Measurements from ENCODE around the gene GUSB. TPM values are rescaled to one million over a fixed set of nuclear protein-coding genes. Genes with fewer than 3 reads are reported as not detected.
A peak's percentile ranks its signal among the peaks of the same experiment; 100 is the strongest.
"Not testable (repeated sequence)": the region's sequence is repeated elsewhere in the genome, so short reads cannot be mapped to it uniquely, and the experiment has no call there.

GUSB gene
- total RNA-seq, 3 donors from 2014 or later: 55.9 to 82.1 (median 74.3) TPM

DNA sequence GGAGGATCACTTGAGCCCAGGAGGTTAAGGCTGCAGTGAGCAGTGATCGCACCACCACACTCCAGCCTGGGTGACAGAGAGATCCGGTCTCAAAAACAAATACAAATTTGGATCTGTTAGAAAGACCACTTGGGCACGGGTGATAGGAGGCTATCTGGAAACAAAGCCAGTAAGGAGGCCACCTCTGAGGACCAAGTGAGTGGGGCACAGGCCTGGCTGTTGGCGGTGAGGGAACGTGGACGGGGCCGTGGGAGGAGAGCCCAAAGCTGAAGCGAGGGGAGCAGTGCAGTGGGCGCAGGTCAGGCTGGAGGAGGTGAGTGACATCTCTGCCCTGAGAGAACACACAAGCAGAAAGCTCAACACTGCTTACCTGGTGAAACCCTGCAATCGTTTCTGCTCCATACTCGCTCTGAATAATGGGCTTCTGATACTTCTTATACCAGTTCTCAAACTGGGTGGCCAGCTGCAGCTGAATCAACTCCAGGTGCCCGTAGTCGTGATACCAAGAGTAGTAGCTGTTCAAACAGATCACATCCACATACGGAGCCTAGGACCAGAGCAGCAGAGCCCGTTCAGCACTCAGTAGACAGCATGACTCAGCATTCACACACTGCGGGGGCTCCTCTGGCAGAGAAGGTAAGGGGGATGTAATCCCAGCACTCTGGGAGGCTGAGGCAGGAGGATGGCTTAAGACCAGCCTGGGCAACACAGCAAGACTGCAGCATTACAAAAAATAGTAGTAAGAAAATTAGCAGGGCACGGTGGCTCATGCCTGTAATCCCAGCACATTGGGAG, 14.5 kb downstream of the GUSB start:
- Histone ChIP-seq H3K4me1 (ENCODE audit: low read depth) (no peaks in the 10 kb centered on the region), H3K4me3 (no peak overlapping the region), H3K36me3 (ENCODE audit: low read depth) (peaks cover 29% of the 10 kb centered on the region), H3K9me3 (no peaks in the 10 kb centered on the region)
- intact Hi-C loops (cut with DNase I, micrococcal nuclease): no loop called here
- no peak for ATAC-seq
- TF ChIP-seq, protein P1, sequence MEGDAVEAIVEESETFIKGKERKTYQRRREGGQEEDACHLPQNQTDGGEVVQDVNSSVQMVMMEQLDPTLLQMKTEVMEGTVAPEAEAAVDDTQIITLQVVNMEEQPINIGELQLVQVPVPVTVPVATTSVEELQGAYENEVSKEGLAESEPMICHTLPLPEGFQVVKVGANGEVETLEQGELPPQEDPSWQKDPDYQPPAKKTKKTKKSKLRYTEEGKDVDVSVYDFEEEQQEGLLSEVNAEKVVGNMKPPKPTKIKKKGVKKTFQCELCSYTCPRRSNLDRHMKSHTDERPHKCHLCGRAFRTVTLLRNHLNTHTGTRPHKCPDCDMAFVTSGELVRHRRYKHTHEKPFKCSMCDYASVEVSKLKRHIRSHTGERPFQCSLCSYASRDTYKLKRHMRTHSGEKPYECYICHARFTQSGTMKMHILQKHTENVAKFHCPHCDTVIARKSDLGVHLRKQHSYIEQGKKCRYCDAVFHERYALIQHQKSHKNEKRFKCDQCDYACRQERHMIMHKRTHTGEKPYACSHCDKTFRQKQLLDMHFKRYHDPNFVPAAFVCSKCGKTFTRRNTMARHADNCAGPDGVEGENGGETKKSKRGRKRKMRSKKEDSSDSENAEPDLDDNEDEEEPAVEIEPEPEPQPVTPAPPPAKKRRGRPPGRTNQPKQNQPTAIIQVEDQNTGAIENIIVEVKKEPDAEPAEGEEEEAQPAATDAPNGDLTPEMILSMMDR (IDR thresholded peaks at IDR 0.05): no peak
- no peak for DNase-seq

DNA sequence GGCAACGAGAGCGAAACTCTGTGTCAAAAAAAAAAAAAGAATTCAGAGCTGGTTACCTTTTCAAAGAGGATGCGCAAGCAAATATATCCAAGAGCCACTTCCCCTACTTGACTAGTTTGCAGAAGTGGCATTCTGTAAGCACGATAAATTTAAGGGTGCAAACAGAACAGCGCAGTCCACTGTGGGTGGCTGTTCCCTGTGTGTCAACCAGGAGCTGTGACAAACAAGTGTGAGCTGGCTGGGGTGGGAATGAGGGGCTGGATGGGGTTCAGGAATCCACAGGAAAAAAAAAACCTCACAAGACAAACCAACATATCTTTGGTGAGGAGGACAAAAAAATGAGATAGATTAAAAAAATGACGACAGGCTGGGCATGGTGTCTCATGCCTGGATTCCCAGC, 15.9 kb downstream of the GUSB start:
- Histone ChIP-seq H3K4me3 (no peak overlapping the region), H3K36me3 (ENCODE audit: low read depth) (peaks cover 29% of the 10 kb centered on the region), H3K9me3 (no peaks in the 10 kb centered on the region), H3K4me1 (ENCODE audit: low read depth) (no peaks in the 10 kb centered on the region)
- DNase-seq (no peak), ATAC-seq (no peak)
- intact Hi-C loops (cut with DNase I, micrococcal nuclease): no loop called here
- TF ChIP-seq, protein P1 (IDR thresholded peaks at IDR 0.05): no peak

DNA sequence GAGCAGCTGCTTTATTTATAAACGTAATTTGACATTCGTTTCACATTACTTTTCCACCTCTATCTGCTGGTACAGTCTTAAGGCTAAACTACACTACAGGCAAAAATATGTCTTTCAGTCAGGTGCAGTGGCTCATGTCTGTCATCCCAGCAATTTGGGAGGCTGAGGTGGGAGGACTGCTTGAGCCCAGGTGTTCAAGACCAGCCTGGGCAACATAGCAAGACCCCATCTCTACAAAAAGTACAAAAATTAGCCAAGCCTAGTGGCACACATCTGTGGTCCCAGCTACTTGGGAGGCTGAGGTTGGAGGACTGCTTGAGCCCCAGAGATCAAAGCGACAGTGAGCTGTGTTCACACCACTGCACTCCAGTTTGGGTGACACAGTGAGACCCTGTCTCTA, 17.3 kb downstream of the GUSB start:
- H3K36me3 ChIP-seq (ENCODE audit: low read depth): peaks cover 21% of the 10 kb centered on the region
- H3K4me3 ChIP-seq; H3K9me3 ChIP-seq; intact Hi-C loops (cut with DNase I, micrococcal nuclease); H3K4me1 ChIP-seq (ENCODE audit: low read depth); ATAC-seq; DNase-seq: not testable (repeated sequence)

DNA sequence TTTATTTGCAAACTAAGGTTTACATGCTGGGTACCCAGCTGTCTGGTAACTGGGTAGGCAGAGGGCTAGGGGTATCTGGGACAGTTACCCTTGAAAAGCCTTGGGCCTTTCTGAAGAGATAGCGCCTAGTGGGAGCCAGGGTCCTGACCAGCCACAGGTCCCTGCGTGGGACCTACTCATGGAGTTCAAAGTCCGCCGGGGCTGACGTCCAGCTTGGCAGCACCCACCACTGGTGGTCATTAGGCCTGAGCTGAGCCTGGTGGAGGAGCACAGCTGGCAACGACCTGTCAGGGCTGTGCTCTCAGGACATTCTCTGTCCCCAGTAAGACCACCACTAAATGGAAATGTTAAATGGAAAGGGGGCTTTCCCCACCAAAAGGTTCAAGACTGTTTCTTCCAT, 20.0 kb downstream of the GUSB start:
- ATAC-seq (peak; percentile 10), DNase-seq (no peak)
- Histone ChIP-seq H3K4me3 (no peak overlapping the region), H3K9me3 (no peaks in the 10 kb centered on the region), H3K4me1 (ENCODE audit: low read depth) (no peaks in the 10 kb centered on the region), H3K36me3 (ENCODE audit: low read depth) (peaks cover 11% of the 10 kb centered on the region)
- TF ChIP-seq, protein P1 (IDR thresholded peaks at IDR 0.05): no peak
- intact Hi-C loops (cut with DNase I, micrococcal nuclease): no loop called here

DNA sequence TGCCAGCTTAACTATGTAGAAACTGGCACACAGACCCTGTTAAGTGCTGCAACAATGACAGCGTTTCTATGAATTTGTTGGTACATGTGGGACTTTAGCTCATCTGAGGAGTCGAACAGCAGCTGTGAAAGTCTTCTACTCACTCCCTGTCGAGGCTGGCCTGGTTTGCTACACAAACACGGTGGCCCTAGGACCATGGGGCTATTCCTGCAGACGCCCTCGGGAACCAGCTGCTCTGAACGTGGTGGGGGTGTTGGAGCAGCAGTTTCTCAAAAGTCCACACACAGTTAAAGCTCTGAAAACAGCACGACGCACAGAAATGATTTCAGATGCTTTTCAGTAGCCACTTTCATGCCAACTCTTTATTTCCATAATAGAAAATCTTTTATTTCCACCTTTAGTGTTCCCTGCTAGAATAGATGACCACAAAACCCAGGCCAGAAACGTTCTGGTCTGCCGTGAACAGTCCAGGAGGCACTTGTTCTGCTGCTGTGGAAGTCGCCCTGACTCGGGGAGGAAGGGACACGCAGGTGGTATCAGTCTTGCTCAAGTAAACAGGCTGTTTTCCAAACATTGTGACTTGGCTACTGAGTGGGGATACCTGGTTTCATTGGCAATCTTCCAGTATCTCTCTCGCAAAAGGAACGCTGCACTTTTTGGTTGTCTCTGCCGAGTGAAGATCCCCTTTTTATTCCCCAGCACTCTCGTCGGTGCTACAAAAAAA, 21.5 kb downstream of the GUSB start:
- Histone ChIP-seq H3K4me1 (ENCODE audit: low read depth) (no peaks in the 10 kb centered on the region), H3K9me3 (no peaks in the 10 kb centered on the region), H3K4me3 (no peak overlapping the region), H3K36me3 (ENCODE audit: low read depth) (peaks cover 5% of the 10 kb centered on the region)
- intact Hi-C loops (cut with DNase I, micrococcal nuclease): no loop called here
- TF ChIP-seq, protein P1 (IDR thresholded peaks at IDR 0.05): no peak
- ATAC-seq (no peak), DNase-seq (no peak)

DNA sequence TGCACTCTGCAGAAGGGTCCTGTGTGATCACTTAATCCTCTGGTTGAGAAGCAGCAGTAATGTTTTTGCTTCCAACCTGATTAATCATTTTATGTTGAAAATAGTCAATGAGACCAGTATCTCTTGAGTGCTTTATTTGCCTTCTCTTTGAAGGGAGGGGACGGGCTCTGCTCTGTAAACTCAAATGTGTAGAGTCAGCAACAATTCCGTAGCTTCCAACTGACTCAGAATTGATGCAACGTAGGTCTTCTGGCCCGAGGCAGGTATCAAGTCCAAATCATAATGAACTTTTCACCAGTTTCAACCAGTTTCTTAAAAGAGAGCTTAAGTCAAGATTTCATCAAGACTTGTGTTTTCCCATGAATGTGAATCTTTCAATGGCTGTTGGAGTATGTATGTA, 26.3 kb downstream of the GUSB start:
- TF ChIP-seq, protein P1 (IDR thresholded peaks at IDR 0.05): no peak
- Histone ChIP-seq H3K36me3 (ENCODE audit: low read depth) (no peaks in the 10 kb centered on the region), H3K4me1 (ENCODE audit: low read depth) (no peaks in the 10 kb centered on the region), H3K4me3 (no peak overlapping the region), H3K9me3 (no peaks in the 10 kb centered on the region)
- intact Hi-C loops (cut with DNase I, micrococcal nuclease): no loop called here
- DNase-seq: no peak
- no peak for ATAC-seq

Measured in mucosa of descending colon (tissue), 3 donors.